ENCODE results near the gene CCL17. TPM values are rescaled to one million over a fixed set of nuclear protein-coding genes. Genes with fewer than 3 reads are reported as not detected.

The CCL17 gene
- total and polyA plus RNA-seq, 7 donors = 0.20 TPM; not detected in 6

DNA sequence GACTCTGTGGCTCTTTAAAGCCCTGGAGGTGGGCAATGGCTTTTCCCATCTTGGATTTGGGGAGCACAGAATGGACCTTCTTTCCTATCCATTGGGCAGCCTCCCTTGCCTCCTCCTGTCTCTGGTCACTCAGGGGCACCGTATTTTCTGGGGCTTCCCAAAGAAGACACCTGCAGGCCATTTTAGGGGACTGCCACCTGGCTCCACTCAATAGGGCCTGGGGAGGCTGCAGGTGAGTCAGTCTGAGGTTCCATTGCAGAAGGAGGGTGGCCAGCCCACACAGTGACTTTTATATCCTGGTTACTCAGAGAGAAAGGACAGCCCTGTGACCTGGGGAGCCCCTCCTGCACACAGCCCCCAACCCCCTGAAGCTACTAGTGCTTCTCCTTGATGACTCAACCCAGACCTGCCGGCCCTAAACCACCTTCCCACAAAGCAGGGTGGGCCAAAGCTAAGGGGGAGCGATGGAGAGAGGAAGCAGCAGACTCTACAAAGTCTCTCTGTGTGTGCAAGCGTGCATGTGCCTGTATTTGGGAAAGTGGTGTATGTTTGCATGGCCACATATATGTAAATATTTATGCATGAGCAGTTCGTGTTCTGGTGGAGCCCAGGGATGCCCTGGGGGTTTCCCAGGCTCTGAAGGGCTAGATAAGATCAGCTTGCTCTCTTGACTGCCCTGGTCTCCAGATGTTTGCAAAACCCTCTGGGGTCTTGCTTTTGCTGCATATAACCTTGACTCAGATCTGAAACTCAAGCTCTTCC is 27.3 kb upstream of the CCL17 start:
- Histone ChIP-seq H3K36me3 (ENCODE audit: insufficient read depth in 1 of 2, low read depth in 1 of 2) (no peaks in the 10 kb centered on the region), H3K4me3 (no peak overlapping the region), H3K27ac (no peak overlapping the region), H3K4me1 (no peaks in the 10 kb centered on the region), H3K27me3 (ENCODE audit: insufficient read depth in 3 of 3, low read length in 2 of 3) (peaks cover 0 to 4% (median 3%) of the 10 kb centered on the region in 3 donors), H3K9me3 (no peaks in the 10 kb centered on the region)
- 46 to 58% (median 47%) methylated on average over 5 of the region's 5 CpGs for WGBS, 3 donors
- no peak for ATAC-seq
- intact Hi-C loops (cut with DNase I) = no loop called here
- DNase-seq = no peak
- TF ChIP-seq, protein P1, sequence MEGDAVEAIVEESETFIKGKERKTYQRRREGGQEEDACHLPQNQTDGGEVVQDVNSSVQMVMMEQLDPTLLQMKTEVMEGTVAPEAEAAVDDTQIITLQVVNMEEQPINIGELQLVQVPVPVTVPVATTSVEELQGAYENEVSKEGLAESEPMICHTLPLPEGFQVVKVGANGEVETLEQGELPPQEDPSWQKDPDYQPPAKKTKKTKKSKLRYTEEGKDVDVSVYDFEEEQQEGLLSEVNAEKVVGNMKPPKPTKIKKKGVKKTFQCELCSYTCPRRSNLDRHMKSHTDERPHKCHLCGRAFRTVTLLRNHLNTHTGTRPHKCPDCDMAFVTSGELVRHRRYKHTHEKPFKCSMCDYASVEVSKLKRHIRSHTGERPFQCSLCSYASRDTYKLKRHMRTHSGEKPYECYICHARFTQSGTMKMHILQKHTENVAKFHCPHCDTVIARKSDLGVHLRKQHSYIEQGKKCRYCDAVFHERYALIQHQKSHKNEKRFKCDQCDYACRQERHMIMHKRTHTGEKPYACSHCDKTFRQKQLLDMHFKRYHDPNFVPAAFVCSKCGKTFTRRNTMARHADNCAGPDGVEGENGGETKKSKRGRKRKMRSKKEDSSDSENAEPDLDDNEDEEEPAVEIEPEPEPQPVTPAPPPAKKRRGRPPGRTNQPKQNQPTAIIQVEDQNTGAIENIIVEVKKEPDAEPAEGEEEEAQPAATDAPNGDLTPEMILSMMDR (IDR thresholded peaks at IDR 0.05) = no peak

DNA sequence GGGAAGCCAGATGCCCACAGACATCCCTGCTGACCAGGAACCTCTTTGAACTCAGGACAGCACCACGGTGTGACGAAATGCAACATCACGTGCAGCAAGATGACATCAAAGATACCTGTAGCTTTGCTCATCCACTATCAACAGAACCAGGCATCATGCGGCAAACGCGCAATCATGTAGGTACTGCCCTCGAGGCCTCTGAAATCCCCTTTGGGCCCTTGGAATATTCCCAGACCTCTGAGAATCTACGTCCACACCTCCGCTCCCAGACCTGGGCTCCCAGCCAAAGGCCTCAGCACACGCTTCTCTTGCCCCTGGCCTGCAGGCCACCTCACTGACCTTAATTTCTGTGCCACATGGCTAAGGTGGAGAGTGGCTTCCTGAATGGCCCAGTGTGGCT is 25.0 kb upstream of the CCL17 start:
- Histone ChIP-seq H3K27ac (no peak overlapping the region), H3K9me3 (no peaks in the 10 kb centered on the region), H3K27me3 (ENCODE audit: insufficient read depth in 3 of 3, low read length in 2 of 3) (peaks cover 0 to 3% (median 0%) of the 10 kb centered on the region in 3 donors), H3K4me1 (no peaks in the 10 kb centered on the region), H3K4me3 (no peak overlapping the region), H3K36me3 (ENCODE audit: insufficient read depth in 1 of 2, low read depth in 1 of 2) (no peaks in the 10 kb centered on the region)
- 70 to 75% (median 71%) methylated on average over 10 of the region's 10 CpGs for WGBS, 3 donors
- ATAC-seq (no peak), DNase-seq (no peak)
- intact Hi-C loops (cut with DNase I) = no loop called here
- TF ChIP-seq, protein P1 (IDR thresholded peaks at IDR 0.05) = no peak

DNA sequence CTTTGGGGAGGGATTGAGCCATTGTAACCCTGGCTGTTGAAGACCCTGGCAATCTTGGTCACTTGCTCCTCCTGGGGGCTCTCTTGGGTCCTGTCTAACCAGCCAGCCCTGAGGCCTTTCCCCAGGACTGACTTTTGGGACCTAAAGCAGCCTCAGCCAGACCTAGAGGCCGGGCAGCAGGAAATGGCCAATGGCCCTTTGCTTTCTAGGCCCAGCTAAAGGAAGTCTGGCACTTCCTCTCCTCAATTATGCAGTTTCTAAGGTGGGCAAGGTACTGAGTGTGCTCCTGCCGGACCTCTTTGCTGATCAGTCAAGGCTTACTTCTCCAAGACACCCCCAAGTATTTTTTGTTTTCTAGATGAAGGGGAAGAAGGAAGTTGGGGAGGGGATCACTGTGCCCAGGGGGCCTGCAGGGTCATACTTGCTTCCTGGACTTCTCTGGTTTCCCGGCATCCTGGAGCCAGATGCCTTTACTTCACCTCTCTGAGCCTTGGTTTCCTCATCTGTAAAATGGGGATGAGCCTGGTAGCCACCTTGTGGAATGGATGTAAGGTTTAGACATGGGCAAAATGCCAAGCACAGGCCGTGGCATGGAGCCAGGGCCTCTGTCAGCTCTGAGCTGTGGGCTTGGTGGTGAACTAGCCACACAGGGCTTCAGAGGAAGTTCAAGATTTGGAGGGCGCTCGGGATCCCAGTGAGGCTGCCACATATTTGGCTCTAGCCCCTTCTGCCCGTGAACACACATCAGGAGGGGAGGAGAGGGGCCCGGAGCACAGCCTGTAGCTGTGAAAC is 23.7 kb upstream of the CCL17 start:
- DNase-seq (no peak), ATAC-seq (no peak)
- Histone ChIP-seq H3K4me1 (no peaks in the 10 kb centered on the region), H3K4me3 (no peak overlapping the region), H3K27me3 (ENCODE audit: insufficient read depth in 3 of 3, low read length in 2 of 3) (peaks cover 0 to 3% (median 0%) of the 10 kb centered on the region in 3 donors), H3K27ac (no peak overlapping the region), H3K36me3 (ENCODE audit: insufficient read depth in 1 of 2, low read depth in 1 of 2) (no peaks in the 10 kb centered on the region), H3K9me3 (no peaks in the 10 kb centered on the region)
- TF ChIP-seq, protein P1 (IDR thresholded peaks at IDR 0.05) = no peak
- intact Hi-C loops (cut with DNase I) = no loop called here
- WGBS, 3 donors = 45 to 58% (median 48%) methylated on average over 8 of the region's 8 CpGs

DNA sequence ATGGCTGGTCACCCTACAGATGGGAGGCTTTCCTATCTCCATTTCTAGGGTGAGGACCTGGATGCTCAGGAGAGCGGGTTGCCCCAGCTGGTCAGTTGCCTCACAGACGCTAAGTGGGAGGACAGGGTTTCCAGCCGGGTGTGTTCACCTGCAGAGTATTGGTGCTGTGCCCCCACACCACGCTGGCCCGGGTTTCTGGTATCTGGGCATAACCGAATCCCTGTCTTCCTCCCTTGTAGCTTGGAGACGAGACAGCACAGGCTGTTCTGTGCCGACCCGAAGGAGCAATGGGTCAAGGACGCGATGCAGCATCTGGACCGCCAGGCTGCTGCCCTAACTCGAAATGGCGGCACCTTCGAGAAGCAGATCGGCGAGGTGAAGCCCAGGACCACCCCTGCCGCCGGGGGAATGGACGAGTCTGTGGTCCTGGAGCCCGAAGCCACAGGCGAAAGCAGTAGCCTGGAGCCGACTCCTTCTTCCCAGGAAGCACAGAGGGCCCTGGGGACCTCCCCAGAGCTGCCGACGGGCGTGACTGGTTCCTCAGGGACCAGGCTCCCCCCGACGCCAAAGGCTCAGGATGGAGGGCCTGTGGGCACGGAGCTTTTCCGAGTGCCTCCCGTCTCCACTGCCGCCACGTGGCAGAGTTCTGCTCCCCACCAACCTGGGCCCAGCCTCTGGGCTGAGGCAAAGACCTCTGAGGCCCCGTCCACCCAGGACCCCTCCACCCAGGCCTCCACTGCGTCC is 22.6 kb upstream of the CCL17 start:
- Histone ChIP-seq H3K4me3 (no peak overlapping the region), H3K36me3 (ENCODE audit: insufficient read depth in 1 of 2, low read depth in 1 of 2) (no peaks in the 10 kb centered on the region), H3K27ac (no peak overlapping the region), H3K9me3 (no peaks in the 10 kb centered on the region), H3K4me1 (no peaks in the 10 kb centered on the region), H3K27me3 (ENCODE audit: insufficient read depth in 3 of 3, low read length in 2 of 3) (peaks cover 0 to 3% (median 0%) of the 10 kb centered on the region in 3 donors)
- DNase-seq = no peak
- intact Hi-C loops (cut with DNase I) = no loop called here
- WGBS, 3 donors = 84 to 87% (median 84%) methylated on average over 34 to 35 of the region's 35 CpGs
- TF ChIP-seq, protein P1 (IDR thresholded peaks at IDR 0.05) = no peak
- ATAC-seq = no peak

Measured in psoas muscle (tissue), 8 donors.